ENCODE results near the gene CPEB4. TPM values are rescaled to one million over a fixed set of nuclear protein-coding genes. Genes with fewer than 3 reads are reported as not detected.

CPEB4 gene
- total and polyA plus RNA-seq, 5 experiments from 2014 or later = 1.2 to 16.0 (median 4.4) TPM

- H3K9me3 Mint-ChIP-seq = no peaks in the 10 kb centered on the region
- POLR2A ChIA-PET = no interaction called here
- H3K4me3 Mint-ChIP-seq = no peak overlapping the region
- H3K4me1 Mint-ChIP-seq = peaks cover 2 to 32% (median 18%) of the 10 kb centered on the region in 4 donors
- H3K27me3 Mint-ChIP-seq = no peaks in the 10 kb centered on the region
- no peak for DNase-seq
- no peak for ATAC-seq
- peaks cover 0 to 23% (median 11%) of the 10 kb centered on the region in 3 donors for H3K36me3 Mint-ChIP-seq
- peak overlapping the region in 2 of 10 donors; percentile 7 to 18 for H3K27ac Mint-ChIP-seq
Observed at GRCh38 chr5:173911623-173912022, 23.5 kb downstream of the CPEB4 start.

GRCh38 chr5:173913686-173914321 lies 25.7 kb downstream of the CPEB4 start:
- Mint-ChIP-seq H3K4me3 (no peak overlapping the region), H3K4me1 (peaks cover 2 to 14% (median 8%) of the 10 kb centered on the region in 4 donors), H3K27ac (peak overlapping the region in 1 of 10 donors; percentile 67), H3K36me3 (peaks cover 0 to 23% (median 8%) of the 10 kb centered on the region in 3 donors), H3K27me3 (no peaks in the 10 kb centered on the region), H3K9me3 (no peaks in the 10 kb centered on the region)
- no peak for DNase-seq
- ATAC-seq = no peak
- POLR2A ChIA-PET = interaction anchor here (1.5 kb wide), 1 partner anchor 10 kb away, joined by 4 read pairs; no protein-coding TSS in a partner anchor

DNA sequence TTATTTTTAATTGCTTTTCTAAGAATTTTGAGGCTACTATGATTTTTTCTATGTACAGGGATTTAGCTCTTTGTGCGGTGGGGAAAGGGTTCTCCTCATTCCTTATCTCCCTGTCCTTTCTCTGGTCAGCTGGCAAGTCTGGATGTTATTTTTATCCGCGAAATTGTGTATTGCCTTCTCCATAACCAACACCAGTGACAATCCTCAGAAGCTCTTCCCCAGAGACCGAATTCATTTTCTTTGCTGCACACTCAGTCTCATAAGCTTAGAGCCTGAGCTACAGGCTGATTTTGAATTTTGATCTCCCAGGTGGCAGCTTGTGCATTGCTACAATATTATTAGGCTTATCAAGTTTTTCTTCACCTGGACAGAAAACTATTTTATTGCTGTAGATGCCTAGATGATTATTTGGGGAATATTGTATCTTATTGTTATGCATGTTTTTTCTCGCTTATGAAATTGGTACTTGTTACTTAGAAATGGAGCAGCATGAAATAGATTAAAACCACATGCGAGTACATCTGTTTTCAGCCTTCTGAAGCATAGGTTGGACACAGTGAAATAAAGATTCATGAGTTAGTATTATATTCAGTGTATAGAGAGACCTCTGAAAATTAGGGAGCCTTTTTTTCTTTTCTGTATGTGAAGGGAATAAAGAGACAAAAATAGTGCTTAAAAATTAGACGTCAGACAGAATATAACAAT lies 27.3 kb downstream of the CPEB4 start:
- POLR2A ChIA-PET = interaction anchor here (0.9 to 2.7 kb wide), 2 partner anchors 10 to 28 kb away, joined by 5 to 13 read pairs; partner anchors contain the start of gene CPEB4
- H3K4me1 Mint-ChIP-seq = peaks cover 0 to 9% (median 3%) of the 10 kb centered on the region in 4 donors
- no peak for ATAC-seq
- no peaks in the 10 kb centered on the region for H3K27me3 Mint-ChIP-seq
- no peak for DNase-seq
- H3K4me3 Mint-ChIP-seq = no peak overlapping the region
- no peaks in the 10 kb centered on the region for H3K9me3 Mint-ChIP-seq
- peak overlapping the region in 3 of 10 donors; percentile 25 to 75 (median 37) for H3K27ac Mint-ChIP-seq
- peaks cover 0 to 21% (median 8%) of the 10 kb centered on the region in 3 donors for H3K36me3 Mint-ChIP-seq

DNA sequence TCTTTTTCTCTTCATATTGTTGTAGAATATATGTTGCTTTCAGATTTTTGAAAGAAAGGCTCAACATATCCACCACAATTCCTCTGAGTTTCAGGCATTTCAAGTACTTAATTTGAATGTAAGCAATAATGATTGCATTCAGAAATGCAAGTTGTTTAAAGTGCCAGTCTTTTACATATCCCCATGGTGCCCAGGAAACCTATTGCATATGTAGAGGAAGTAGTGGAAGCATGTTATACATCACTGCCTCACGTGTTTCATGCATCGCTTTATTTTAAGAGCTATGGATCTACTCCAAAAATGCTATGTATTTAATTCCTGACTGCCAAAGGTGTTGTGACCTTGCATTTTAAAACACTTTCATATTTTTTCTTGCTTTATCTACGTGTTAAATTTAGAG lies 28.1 kb downstream of the CPEB4 start:
- Mint-ChIP-seq H3K27me3 (no peaks in the 10 kb centered on the region), H3K9me3 (no peaks in the 10 kb centered on the region), H3K36me3 (peaks cover 0 to 16% (median 8%) of the 10 kb centered on the region in 3 donors), H3K4me1 (peaks cover 0 to 16% (median 10%) of the 10 kb centered on the region in 4 donors), H3K27ac (peak overlapping the region in 4 of 10 donors; percentile 8 to 57 (median 47)), H3K4me3 (peak overlapping the region in 1 of 10 donors; percentile 32)
- DNase-seq (no peak), ATAC-seq (no peak)
- POLR2A ChIA-PET = interaction anchor here (2.7 to 3.8 kb wide), 3 partner anchors 11 to 300 kb away, joined by 13 to 75 read pairs (median 27); partner anchors contain the start of genes BOD1 and CPEB4

- POLR2A ChIA-PET = interaction anchor here (0.9 to 3.8 kb wide), 10 partner anchors 11 to 302 kb away, joined by 3 to 75 read pairs (median 8); partner anchors contain the start of genes BOD1 and CPEB4
- Mint-ChIP-seq H3K27me3 (no peaks in the 10 kb centered on the region), H3K4me1 (peaks cover 0 to 27% (median 18%) of the 10 kb centered on the region in 4 donors), H3K27ac (no peak overlapping the region), H3K4me3 (no peak overlapping the region), H3K36me3 (peaks cover 0 to 12% (median 0%) of the 10 kb centered on the region in 3 donors), H3K9me3 (no peaks in the 10 kb centered on the region)
- ATAC-seq (peak; percentile 92), DNase-seq (peak; percentile 28 to 86 (median 58))
Observed at GRCh38 chr5:173917788-173918786, 29.9 kb downstream of the CPEB4 start.

GRCh38 chr5:173919443-173919842 lies 31.3 kb downstream of the CPEB4 start:
- Mint-ChIP-seq H3K4me3 (no peak overlapping the region), H3K27me3 (no peaks in the 10 kb centered on the region), H3K9me3 (no peaks in the 10 kb centered on the region), H3K36me3 (peaks cover 0 to 4% (median 0%) of the 10 kb centered on the region in 3 donors), H3K4me1 (peaks cover 3 to 36% (median 27%) of the 10 kb centered on the region in 4 donors), H3K27ac (no peak overlapping the region)
- POLR2A ChIA-PET = interaction anchor here (3.8 kb wide), 1 partner anchor 30 kb away, joined by 75 read pairs; the partner anchor contains the start of gene CPEB4
- DNase-seq = no peak
- ATAC-seq = no peak

DNA sequence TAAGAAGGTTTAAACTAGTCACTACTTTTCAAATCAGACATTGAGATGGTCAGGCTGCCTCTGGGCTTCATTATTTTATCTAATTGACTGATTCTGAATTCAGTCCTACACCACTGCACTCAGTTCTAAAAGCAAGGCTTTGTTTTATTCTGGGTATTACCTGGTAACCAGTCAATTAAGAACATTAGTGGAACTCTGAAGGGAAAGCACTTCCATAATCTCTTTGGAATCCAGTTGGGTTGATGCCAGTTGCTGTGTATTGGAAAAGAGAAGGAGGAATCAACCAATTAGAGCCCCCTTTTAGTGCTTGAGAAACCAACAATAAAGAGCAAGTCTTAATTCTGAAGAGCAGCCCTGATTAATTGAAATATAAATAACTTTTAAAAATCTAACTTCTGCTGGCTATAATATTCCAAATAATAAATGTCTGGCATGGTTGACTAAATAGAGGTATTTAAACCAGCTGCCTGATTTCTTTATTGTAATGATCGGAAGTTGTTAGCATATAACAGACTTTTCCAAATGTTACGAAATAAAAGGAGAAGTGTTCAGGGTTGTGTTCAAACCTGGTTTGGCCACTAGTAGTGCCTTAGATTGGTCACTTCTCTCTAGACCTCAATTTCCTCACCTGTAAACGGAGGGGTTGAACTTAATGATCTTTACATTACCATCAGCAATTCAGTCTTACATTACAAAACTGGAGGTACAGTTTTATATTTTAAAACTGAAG lies 32.0 kb downstream of the CPEB4 start:
- Mint-ChIP-seq H3K4me3 (no peak overlapping the region), H3K27ac (peak overlapping the region in 2 of 10 donors; percentile 6 to 23), H3K27me3 (no peaks in the 10 kb centered on the region), H3K9me3 (no peaks in the 10 kb centered on the region), H3K36me3 (peaks cover 0 to 3% (median 0%) of the 10 kb centered on the region in 3 donors), H3K4me1 (peaks cover 9 to 42% (median 34%) of the 10 kb centered on the region in 4 donors)
- POLR2A ChIA-PET = interaction anchor here (3.8 kb wide), 1 partner anchor 31 kb away, joined by 75 read pairs; the partner anchor contains the start of gene CPEB4
- DNase-seq (no peak), ATAC-seq (no peak)

DNA sequence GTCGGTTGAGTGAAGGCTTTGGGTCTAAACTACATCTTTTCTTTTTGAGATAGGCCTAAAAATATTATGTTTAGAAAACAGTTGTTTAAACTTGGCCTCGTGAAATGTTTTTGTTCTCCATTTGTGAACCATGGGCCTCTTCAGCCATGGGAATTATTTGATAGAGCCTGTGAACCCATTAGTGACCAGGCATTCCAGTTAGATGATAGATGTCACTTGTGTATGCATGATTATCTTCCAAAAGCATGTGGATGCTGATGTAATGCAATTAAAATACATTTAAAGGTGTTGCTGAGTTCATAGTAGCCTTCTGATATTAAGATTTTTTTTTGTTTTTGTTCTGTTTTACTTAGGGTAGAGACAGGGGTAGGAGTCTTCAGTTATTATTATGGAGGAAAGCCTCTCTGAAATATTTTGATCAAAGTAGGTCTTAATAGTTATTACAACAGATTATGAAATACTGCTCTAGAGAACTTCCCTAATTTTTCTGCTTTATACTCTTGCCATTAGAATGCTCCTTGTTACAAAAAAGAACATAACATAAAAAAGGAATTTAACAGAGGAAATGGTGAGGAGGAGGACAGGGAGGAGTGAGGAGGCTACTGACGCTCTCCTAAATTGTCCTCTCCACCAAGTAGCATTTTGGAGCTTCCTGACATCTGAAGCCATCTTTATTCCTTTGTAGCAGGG lies 32.9 kb downstream of the CPEB4 start:
- peaks cover 10 to 45% (median 38%) of the 10 kb centered on the region in 4 donors for H3K4me1 Mint-ChIP-seq
- H3K27me3 Mint-ChIP-seq = no peaks in the 10 kb centered on the region
- H3K9me3 Mint-ChIP-seq = no peaks in the 10 kb centered on the region
- peaks cover 0 to 3% (median 0%) of the 10 kb centered on the region in 3 donors for H3K36me3 Mint-ChIP-seq
- no peak for ATAC-seq
- H3K27ac Mint-ChIP-seq = peak overlapping the region in 4 of 10 donors; percentile 5 to 75 (median 38)
- POLR2A ChIA-PET = no interaction called here
- H3K4me3 Mint-ChIP-seq = no peak overlapping the region
- DNase-seq = no peak

DNA sequence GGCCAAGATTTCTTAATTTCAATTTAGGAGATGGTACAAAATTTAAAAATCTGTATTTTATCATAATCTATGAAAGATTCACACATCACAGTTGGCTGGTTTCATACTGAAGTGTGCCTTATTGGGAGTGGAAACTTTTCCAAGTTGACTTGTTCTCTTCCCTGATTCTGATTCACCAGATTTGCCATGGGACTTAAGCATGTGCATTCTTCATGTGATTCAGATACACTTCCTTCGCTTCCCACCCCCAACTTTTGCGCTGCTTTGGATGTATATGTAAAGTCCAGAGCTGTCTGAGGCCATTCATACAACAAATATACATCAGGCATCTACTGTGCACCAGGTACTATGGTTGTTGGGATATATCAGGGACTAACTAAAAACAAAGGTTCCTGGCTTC lies 34.4 kb downstream of the CPEB4 start:
- Mint-ChIP-seq H3K36me3 (peaks cover 0 to 6% (median 0%) of the 10 kb centered on the region in 3 donors), H3K4me3 (no peak overlapping the region), H3K27ac (no peak overlapping the region), H3K9me3 (no peaks in the 10 kb centered on the region), H3K4me1 (peaks cover 10 to 40% (median 35%) of the 10 kb centered on the region in 4 donors), H3K27me3 (no peaks in the 10 kb centered on the region)
- ATAC-seq = no peak
- POLR2A ChIA-PET = interaction anchor here (1.1 kb wide), 1 partner anchor 35 kb away, joined by 4 read pairs; the partner anchor contains the start of gene CPEB4
- DNase-seq = no peak

- Mint-ChIP-seq H3K27me3 (no peaks in the 10 kb centered on the region), H3K27ac (peak overlapping the region in 4 of 10 donors; percentile 0 to 74 (median 28)), H3K36me3 (peaks cover 0 to 14% (median under 1%) of the 10 kb centered on the region in 3 donors), H3K4me1 (peaks cover 14 to 43% (median 38%) of the 10 kb centered on the region in 4 donors), H3K9me3 (no peaks in the 10 kb centered on the region), H3K4me3 (no peak overlapping the region)
- POLR2A ChIA-PET = no interaction called here
- DNase-seq (no peak), ATAC-seq (no peak)
Observed at GRCh38 chr5:173923218-173924095, 35.3 kb downstream of the CPEB4 start.

All from naive thymus-derived CD8-positive, alpha-beta T cell (primary cell).